K562 (cell line): ENCODE measurements around the gene KCNB1. TPM values are rescaled to one million over a fixed set of nuclear protein-coding genes. Genes with fewer than 3 reads are reported as not detected.

ENCODE experiments used
- ATAC-seq: fragments of 200-7000 bp; cut with Tn5 transposase; 3 replicates; pipeline ENCODE4 v1.9.1; 2020; ENCODE audit warnings: moderate library complexity
- BruUV-seq: library from RNA; stranded (reverse); fragments of 400-500 nt; replicated peaks from 2 replicates; lab custom pipeline; 2021; lab: Mats Ljungman, UMichigan
- CTCF ChIA-PET: fragments of 300-600 bp; formaldehyde crosslinking; extraction: SDS; loops from one replicate; lab custom pipeline; 2021; ENCODE audit warnings: low intra/inter-chr PET ratio; lab: Yijun Ruan, JAX
- POLR2A ChIA-PET: fragments of 300-600, 350-650 bp; sonication (Branson Sonifier 250); formaldehyde crosslinking; extraction: SDS; loops from one replicate; lab custom pipeline; 2021; ENCODE audit warnings: antibody characterized with exemption, inconsistent platforms; lab: Yijun Ruan, JAX
- DNase-seq, 4 experiments: peaks; one replicate each; pipeline versions ENCODE4 v3.0.0 to v3.0.0-alpha.2; 2011 to 2018; ENCODE audit warnings: low spot score in 3 of 4, mixed read lengths in 3 of 4; ENCODE audit errors: extremely low read depth in 1 of 4
- FAIRE-seq: peaks from 2 replicates; lab custom pipeline; 2011; peaks lifted over from hg19 to GRCh38; lab: Jason Lieb, UNC
- H2AFZ ChIP-seq: 2 replicates; pipeline ENCODE4 v1.6.0; 2011; ENCODE audit warnings: low read depth, low read length, control low read depth, inconsistent platforms
- H3K27ac ChIP-seq: fragments of 200-600 bp; 3 replicates; pipeline ENCODE4 v1.8.0; 2011; ENCODE audit warnings: low read depth, mild to moderate bottlenecking, control low read depth, inconsistent platforms, low read length, moderate library complexity, mixed read lengths; ENCODE audit errors: extremely low read depth
- H3K27me3 ChIP-seq, 2 experiments: fragments of 300-600 bp in 1 of 2; 2 replicates in 1 of 2; 3 replicates in 1 of 2; pipeline versions ENCODE4 v1.6.0 to v1.8.0; 2011; ENCODE audit warnings: inconsistent platforms in 2 of 2, low read length in 2 of 2, mild to moderate bottlenecking in 1 of 2, mixed read lengths in 1 of 2, moderate library complexity in 1 of 2; ENCODE audit not compliant: control insufficient read depth in 2 of 2, insufficient read depth in 2 of 2
- H3K36me3 ChIP-seq: fragments of 300-600 bp; 3 replicates; pipeline ENCODE4 v1.8.0; 2011; ENCODE audit warnings: mild to moderate bottlenecking, low read length, inconsistent platforms; ENCODE audit not compliant: control insufficient read depth, insufficient read depth
- H3K4me1 ChIP-seq, 2 experiments: fragments of 200-600 bp in 1 of 2; replicated peaks in 1 of 2; 2 replicates in 1 of 2; 3 replicates in 1 of 2; pipeline versions ENCODE4 v1.5.1 to v1.8.0; 2011; ENCODE audit warnings: inconsistent platforms in 2 of 2, low read length in 2 of 2, mild to moderate bottlenecking in 1 of 2, mixed read lengths in 1 of 2, moderate library complexity in 1 of 2; ENCODE audit not compliant: control insufficient read depth in 2 of 2, insufficient read depth in 2 of 2
- H3K4me2 ChIP-seq: 2 replicates; pipeline ENCODE4 v1.6.1; 2011; ENCODE audit warnings: low read length, control low read depth, inconsistent platforms, mixed read lengths; ENCODE audit not compliant: insufficient read depth
- H3K4me3 ChIP-seq: fragments of 200-600 bp; sonication (generic), shearing (Covaris generic); 2 replicates; pipeline ENCODE4 v1.5.1; 2016; ENCODE audit warnings: control low read depth, inconsistent platforms
- H3K79me2 ChIP-seq: fragments of 200-600 bp; 3 replicates; pipeline ENCODE4 v1.8.0; 2011; ENCODE audit warnings: low read length, inconsistent platforms; ENCODE audit not compliant: control insufficient read depth, insufficient read depth
- H3K9ac ChIP-seq, 2 experiments: 2 replicates each; pipeline versions ENCODE4 v1.6.0 to v1.6.1; 2011; ENCODE audit warnings: low read depth in 2 of 2, low read length in 2 of 2, control low read depth in 1 of 2, inconsistent platforms in 1 of 2, mild to moderate bottlenecking in 1 of 2, mixed read lengths in 1 of 2; ENCODE audit not compliant: insufficient read depth in 1 of 2
- H3K9me1 ChIP-seq: one replicate; pipeline ENCODE4 v1.6.0; 2011; ENCODE audit warnings: inconsistent platforms, mild to moderate bottlenecking, low read length, moderate library complexity; ENCODE audit not compliant: control insufficient read depth, insufficient read depth
- H3K9me3 ChIP-seq: replicated peaks from 2 replicates; pipeline ENCODE4 v1.5.1; 2011; ENCODE audit warnings: low read depth, low read length, inconsistent platforms; ENCODE audit not compliant: control insufficient read depth, insufficient read depth
- H4K20me1 ChIP-seq: replicated peaks from 2 replicates; pipeline ENCODE4 v1.6.1; 2011; ENCODE audit warnings: low read length, inconsistent platforms, mixed read lengths; ENCODE audit not compliant: control insufficient read depth, insufficient read depth
- CXXC5 ChIP-seq: fragments of 250-450 bp; sonication (Bioruptor Pico); IDR thresholded peaks from 2 replicates; pipeline ENCODE4 v1.8.0; 2022; ENCODE audit warnings: inconsistent platforms, mild to moderate bottlenecking, moderate library complexity
- HOXB6 ChIP-seq: fragments of 250-450 bp; sonication (Bioruptor Pico); IDR thresholded peaks from 2 replicates; pipeline ENCODE4 v1.5.1; 2022; ENCODE audit warnings: mild to moderate bottlenecking, borderline replicate concordance
- JUN ChIP-seq, 2 experiments: sonication (generic) in 1 of 2; formaldehyde crosslinking in 1 of 2; IDR thresholded peaks; 2 replicates each; pipeline versions ENCODE4 v1.6.1 to v1.8.0; 2012 to 2022; ENCODE audit warnings: borderline replicate concordance in 2 of 2, mild to moderate bottlenecking in 2 of 2, improper control_type of control experiment in 1 of 2, low read depth in 1 of 2, low read length in 1 of 2, missing genetic modification reagents in 1 of 2
- KAT8 ChIP-seq: fragments of 450-650 bp; IDR thresholded peaks from 2 replicates; pipeline ENCODE4 v1.6.1; 2016; ENCODE audit warnings: low read depth, mild to moderate bottlenecking
- POLR2AphosphoS2 ChIP-seq: IDR thresholded peaks from 2 replicates; pipeline ENCODE4 v1.6.1; 2012; ENCODE audit warnings: low read length, improper control_type of control experiment
- POU5F1 ChIP-seq: fragments of 150-350 bp; IDR thresholded peaks from 2 replicates; pipeline ENCODE4 v1.6.1; 2014; ENCODE audit warnings: borderline replicate concordance, low read length, low read depth, mild to moderate bottlenecking; ENCODE audit not compliant: partially characterized antibody
- TARDBP ChIP-seq: fragments of 450-650 bp; IDR thresholded peaks from 2 replicates; pipeline ENCODE4 v1.6.1; 2016
- TEAD1 ChIP-seq, 2 experiments: fragments of 450-650 bp in 1 of 2; sonication (generic) in 1 of 2; formaldehyde crosslinking; IDR thresholded peaks; 2 replicates each; pipeline versions ENCODE4 v1.4.0 to v1.8.0; 2020 to 2022; ENCODE audit warnings: mild to moderate bottlenecking in 2 of 2, missing genetic modification reagents in 1 of 2
- ZNF785 ChIP-seq: fragments of 250-450 bp; sonication (Bioruptor Pico); IDR thresholded peaks from 2 replicates; pipeline ENCODE4 v1.4.0; 2020; ENCODE audit warnings: mild to moderate bottlenecking
- WGBS: fragments of 100-300 bp; shearing (Covaris generic); methylation state at CpG from one replicate; pipeline ENCODE4 v1.1.6; 2016; ENCODE audit warnings: low coverage, mixed read lengths; ENCODE audit not compliant: insufficient coverage; ENCODE audit errors: missing lambda C conversion rate; 5-methylcytosine and 5-hydroxymethylcytosine counted together
- in situ Hi-C: fragments of 300-500 bp; cut with MboI; formaldehyde crosslinking; loops from 4 replicates; pipeline ENCODE4 v1.15.0; 2018; ENCODE audit warnings: inconsistent platforms, mixed read lengths
- intact Hi-C: fragments of 100-400 bp; cut with micrococcal nuclease; formaldehyde crosslinking; loops from 2 replicates; pipeline ENCODE4 v1.14.2; 2022
- polyA plus RNA-seq, 8 experiments: library from polyadenylated mRNA; depleted of rRNA in 4 of 8; stranded (reverse) in 5 of 8; unstranded in 3 of 8; fragments of >200 nt; fragmentation: Nextera tagmentation in 2 of 8; fragmentation: Illumina TruSeq in 1 of 8; extraction: Ambion mirVana in 2 of 8; extraction: Trizol in 1 of 8; gene quantifications; 2 replicates each; pipeline versions ENCODE4 v1.2.1 to v1.2.3, GENCODE V29; 2011 to 2014; ENCODE audit warnings: inconsistent platforms in 1 of 8, missing spikeins in 1 of 8
- total RNA-seq, 7 experiments: library from RNA; depleted of rRNA in 6 of 7; stranded (reverse); fragments of >200 nt in 6 of 7; fragmentation: Illumina TruSeq in 2 of 7; extraction: Trizol in 2 of 7; gene quantifications; 2 replicates each; pipeline versions ENCODE4 v1.2.1 to v1.2.3, GENCODE V29; 2011 to 2021; ENCODE audit warnings: low replicate concordance in 1 of 7
- TF ChIP-seq, protein P1 (sequence below): sonication (generic); formaldehyde crosslinking; IDR thresholded peaks from 2 replicates; pipeline ENCODE4 v1.8.0; 2022; ENCODE audit warnings: mild to moderate bottlenecking, missing genetic modification reagents
- TF ChIP-seq, protein P2 (sequence below): fragments of 450-650 bp; conservative IDR thresholded peaks from 2 replicates; pipeline ENCODE4 v1.6.1; 2016; ENCODE audit warnings: missing genetic modification characterization, low read depth, mild to moderate bottlenecking, missing compliant biosample characterization, moderate library complexity

The KCNB1 gene
- total and polyA plus RNA-seq, 9 of the 15 experiments (the other 6 are each of a cell fraction or from before 2014, with no cell fraction given) = 0.01 to 0.06 TPM; not detected in 7

DNA sequence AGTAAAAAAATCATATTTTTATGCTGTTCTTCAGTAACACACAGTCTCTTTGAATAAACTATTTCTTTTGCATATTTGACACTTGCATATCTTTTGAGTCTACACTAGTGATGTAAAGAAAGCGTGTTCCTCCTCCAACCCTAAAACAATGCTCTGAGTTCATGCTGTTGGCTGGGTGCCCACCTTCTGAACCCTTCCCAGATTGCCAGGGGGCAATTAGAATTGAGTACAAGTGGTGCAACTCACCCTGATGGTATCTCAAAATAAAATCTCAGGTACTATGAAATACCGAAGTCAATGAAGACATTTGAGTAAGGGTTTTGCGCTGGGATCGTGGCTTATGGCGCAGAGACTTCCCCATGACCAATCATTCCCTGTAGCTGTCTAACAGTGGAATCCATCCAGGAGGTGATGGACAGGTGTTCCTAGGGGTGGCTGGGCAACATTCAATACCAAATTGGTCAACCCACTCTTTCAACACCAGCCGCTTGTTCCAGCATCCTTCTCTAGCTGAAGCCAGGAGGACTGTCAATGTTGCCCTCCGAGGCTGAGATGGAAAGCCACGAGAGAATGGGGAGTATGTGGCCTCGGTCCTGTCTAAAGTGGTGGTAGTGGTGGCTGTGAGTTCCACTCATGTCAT lies 110.3 kb downstream of the KCNB1 start:
- Histone ChIP-seq H3K9me1 (no peaks in the 10 kb centered on the region), H3K9me3 (no peaks in the 10 kb centered on the region), H3K4me2 (no peak overlapping the region), H2AFZ (no peak overlapping the region), H3K9ac (no peak overlapping the region), H3K27me3 (peaks cover 36 to 50% of the 10 kb centered on the region in 2 experiments; a peak in 4 of 5 replicates), H3K4me3 (no peak overlapping the region), H3K79me2 (no peaks in the 10 kb centered on the region), H3K27ac (no peak overlapping the region), H4K20me1 (peaks cover 2% of the 10 kb centered on the region; the same call in 1 of the 2 replicates), H3K36me3 (no peaks in the 10 kb centered on the region), H3K4me1 (no peaks in the 10 kb centered on the region)
- WGBS = 2% methylated on average over 9 of the region's 9 CpGs
- CTCF ChIA-PET = no interaction called here
- intact Hi-C loops (no loop called here), in situ Hi-C loops (no loop called here)
- POLR2A ChIA-PET = interaction anchor here (1.0 kb wide), 1 partner anchor 19 kb away, joined by 4 read pairs; no protein-coding TSS in a partner anchor
- no peak for DNase-seq
- ATAC-seq = no peak
- TF ChIP-seq, protein P1, sequence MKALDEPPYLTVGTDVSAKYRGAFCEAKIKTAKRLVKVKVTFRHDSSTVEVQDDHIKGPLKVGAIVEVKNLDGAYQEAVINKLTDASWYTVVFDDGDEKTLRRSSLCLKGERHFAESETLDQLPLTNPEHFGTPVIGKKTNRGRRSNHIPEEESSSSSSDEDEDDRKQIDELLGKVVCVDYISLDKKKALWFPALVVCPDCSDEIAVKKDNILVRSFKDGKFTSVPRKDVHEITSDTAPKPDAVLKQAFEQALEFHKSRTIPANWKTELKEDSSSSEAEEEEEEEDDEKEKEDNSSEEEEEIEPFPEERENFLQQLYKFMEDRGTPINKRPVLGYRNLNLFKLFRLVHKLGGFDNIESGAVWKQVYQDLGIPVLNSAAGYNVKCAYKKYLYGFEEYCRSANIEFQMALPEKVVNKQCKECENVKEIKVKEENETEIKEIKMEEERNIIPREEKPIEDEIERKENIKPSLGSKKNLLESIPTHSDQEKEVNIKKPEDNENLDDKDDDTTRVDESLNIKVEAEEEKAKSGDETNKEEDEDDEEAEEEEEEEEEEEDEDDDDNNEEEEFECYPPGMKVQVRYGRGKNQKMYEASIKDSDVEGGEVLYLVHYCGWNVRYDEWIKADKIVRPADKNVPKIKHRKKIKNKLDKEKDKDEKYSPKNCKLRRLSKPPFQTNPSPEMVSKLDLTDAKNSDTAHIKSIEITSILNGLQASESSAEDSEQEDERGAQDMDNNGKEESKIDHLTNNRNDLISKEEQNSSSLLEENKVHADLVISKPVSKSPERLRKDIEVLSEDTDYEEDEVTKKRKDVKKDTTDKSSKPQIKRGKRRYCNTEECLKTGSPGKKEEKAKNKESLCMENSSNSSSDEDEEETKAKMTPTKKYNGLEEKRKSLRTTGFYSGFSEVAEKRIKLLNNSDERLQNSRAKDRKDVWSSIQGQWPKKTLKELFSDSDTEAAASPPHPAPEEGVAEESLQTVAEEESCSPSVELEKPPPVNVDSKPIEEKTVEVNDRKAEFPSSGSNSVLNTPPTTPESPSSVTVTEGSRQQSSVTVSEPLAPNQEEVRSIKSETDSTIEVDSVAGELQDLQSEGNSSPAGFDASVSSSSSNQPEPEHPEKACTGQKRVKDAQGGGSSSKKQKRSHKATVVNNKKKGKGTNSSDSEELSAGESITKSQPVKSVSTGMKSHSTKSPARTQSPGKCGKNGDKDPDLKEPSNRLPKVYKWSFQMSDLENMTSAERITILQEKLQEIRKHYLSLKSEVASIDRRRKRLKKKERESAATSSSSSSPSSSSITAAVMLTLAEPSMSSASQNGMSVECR (CRISPR knock-in tag) = no peak
- TF ChIP-seq POLR2AphosphoS2 (no peak), TARDBP (no peak), HOXB6 (no peak), CXXC5 (CRISPR knock-in tag) (no peak), ZNF785 (CRISPR knock-in tag) (no peak), JUN (IDR thresholded peaks at IDR 0.05; ENCODE audit: borderline replicate concordance, low read depth, low read length) (no peak), JUN (CRISPR knock-in tag; IDR thresholded peaks at IDR 0.05; ENCODE audit: borderline replicate concordance) (no peak), KAT8 (no peak), POU5F1 (no peak), TEAD1 (CRISPR knock-in tag; IDR thresholded peaks at IDR 0.05) (no peak)
- TF ChIP-seq, protein P2, sequence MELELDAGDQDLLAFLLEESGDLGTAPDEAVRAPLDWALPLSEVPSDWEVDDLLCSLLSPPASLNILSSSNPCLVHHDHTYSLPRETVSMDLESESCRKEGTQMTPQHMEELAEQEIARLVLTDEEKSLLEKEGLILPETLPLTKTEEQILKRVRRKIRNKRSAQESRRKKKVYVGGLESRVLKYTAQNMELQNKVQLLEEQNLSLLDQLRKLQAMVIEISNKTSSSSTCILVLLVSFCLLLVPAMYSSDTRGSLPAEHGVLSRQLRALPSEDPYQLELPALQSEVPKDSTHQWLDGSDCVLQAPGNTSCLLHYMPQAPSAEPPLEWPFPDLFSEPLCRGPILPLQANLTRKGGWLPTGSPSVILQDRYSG (tag) = no peak
- FAIRE-seq = no peak
- no TSS peak for BruUV-seq
